DOHH2 (cell line): ENCODE data around the gene IL1RAPL1.

ENCODE experiments used
- H3F3A ChIP-seq: fragments of 200-600 bp; sonication (generic), shearing (Covaris generic); 2 replicates; pipeline ENCODE4 v1.6.0; 2016; ENCODE audit warnings: antibody characterized with exemption, mild to moderate bottlenecking; ENCODE audit not compliant: control insufficient read depth, insufficient read depth
- H3K27ac ChIP-seq: fragments of 200-600 bp; sonication (generic); 2 replicates; pipeline ENCODE4 v1.5.1; 2014; ENCODE audit warnings: low read depth, mild to moderate bottlenecking, low read length, moderate library complexity
- H3K27me3 ChIP-seq: fragments of 200-600 bp; sonication (generic); 2 replicates; pipeline ENCODE4 v1.6.1; 2014; ENCODE audit warnings: mild to moderate bottlenecking, low read length, mixed read lengths; ENCODE audit not compliant: control insufficient read depth
- H3K36me3 ChIP-seq: fragments of 200-600 bp; sonication (generic); 2 replicates; pipeline ENCODE4 v1.6.1; 2014; ENCODE audit warnings: mild to moderate bottlenecking, low read length, moderate library complexity, mixed read lengths; ENCODE audit not compliant: control insufficient read depth
- H3K4me1 ChIP-seq: fragments of 200-600 bp; sonication (generic); 2 replicates; pipeline ENCODE4 v1.6.1; 2014; ENCODE audit warnings: mild to moderate bottlenecking, low read length, mixed read lengths; ENCODE audit not compliant: control insufficient read depth
- H3K4me2 ChIP-seq: fragments of 200-600 bp; sonication (generic); 2 replicates; pipeline ENCODE4 v1.6.0; 2014; ENCODE audit warnings: mild to moderate bottlenecking, low read length, moderate library complexity
- H3K4me3 ChIP-seq: fragments of 200-600 bp; sonication (generic); 2 replicates; pipeline ENCODE4 v1.5.1; 2014; ENCODE audit warnings: mild to moderate bottlenecking, low read length, mixed read lengths
- H3K79me2 ChIP-seq: fragments of 200-600 bp; sonication (generic); 2 replicates; pipeline ENCODE4 v1.6.1; 2014; ENCODE audit warnings: mild to moderate bottlenecking, low read length, mixed read lengths; ENCODE audit not compliant: control insufficient read depth
- H3K9me2 ChIP-seq: fragments of 200-600 bp; sonication (generic); replicated peaks from 2 replicates; pipeline ENCODE4 v1.6.1; 2014; ENCODE audit warnings: mild to moderate bottlenecking, low read length, mixed read lengths; ENCODE audit not compliant: control insufficient read depth
- H3K9me3 ChIP-seq: fragments of 200-600 bp; sonication (generic); 2 replicates; pipeline ENCODE4 v1.6.1; 2014; ENCODE audit warnings: antibody characterized with exemption, low read length, mixed read lengths; ENCODE audit not compliant: control insufficient read depth, insufficient read depth
- H4K20me1 ChIP-seq: fragments of 200-600 bp; sonication (generic); 2 replicates; pipeline ENCODE4 v1.6.0; 2014; ENCODE audit warnings: low read depth, mild to moderate bottlenecking, antibody characterized with exemption, low read length, moderate library complexity; ENCODE audit not compliant: control insufficient read depth, insufficient read depth
- EZH2phosphoT487 ChIP-seq: fragments of 200-600 bp; sonication (generic); IDR thresholded peaks from 2 replicates; pipeline ENCODE4 v1.6.1; 2017; ENCODE audit warnings: borderline replicate concordance, mild to moderate bottlenecking, antibody characterized with exemption, low read length, moderate library complexity, mixed read lengths
- TF ChIP-seq, protein P1 (sequence below): fragments of 200-600 bp; sonication (generic); IDR thresholded peaks from one replicate; pipeline ENCODE4 v1.5.1; 2014; ENCODE audit warnings: antibody characterized with exemption, mild to moderate bottlenecking, low read depth, low read length; ENCODE audit not compliant: poor library complexity, severe bottlenecking

IL1RAPL1 gene

DNA sequence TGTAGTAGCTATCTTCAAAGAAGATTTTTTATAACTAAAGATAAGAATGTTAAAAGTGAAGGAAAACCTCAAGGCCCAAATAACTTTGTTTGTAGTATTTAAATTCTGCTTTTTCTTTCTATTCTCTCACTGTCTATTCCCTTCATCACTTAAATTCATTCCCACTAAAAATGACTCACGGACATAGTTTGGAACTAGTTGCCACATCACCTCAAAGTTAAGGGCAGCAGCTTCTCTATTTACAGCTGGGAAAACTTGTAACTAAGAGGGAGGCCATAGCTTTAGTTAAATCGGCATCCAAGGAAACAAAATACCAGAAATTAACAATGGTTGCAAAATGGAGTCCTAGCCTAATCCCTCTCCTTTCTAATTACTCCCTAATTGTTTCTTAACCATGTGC is 1302.8 kb downstream of the IL1RAPL1 start:
- no peak overlapping the region for H3K4me2 ChIP-seq
- no peak for TF ChIP-seq EZH2phosphoT487
- TF ChIP-seq, protein P1, sequence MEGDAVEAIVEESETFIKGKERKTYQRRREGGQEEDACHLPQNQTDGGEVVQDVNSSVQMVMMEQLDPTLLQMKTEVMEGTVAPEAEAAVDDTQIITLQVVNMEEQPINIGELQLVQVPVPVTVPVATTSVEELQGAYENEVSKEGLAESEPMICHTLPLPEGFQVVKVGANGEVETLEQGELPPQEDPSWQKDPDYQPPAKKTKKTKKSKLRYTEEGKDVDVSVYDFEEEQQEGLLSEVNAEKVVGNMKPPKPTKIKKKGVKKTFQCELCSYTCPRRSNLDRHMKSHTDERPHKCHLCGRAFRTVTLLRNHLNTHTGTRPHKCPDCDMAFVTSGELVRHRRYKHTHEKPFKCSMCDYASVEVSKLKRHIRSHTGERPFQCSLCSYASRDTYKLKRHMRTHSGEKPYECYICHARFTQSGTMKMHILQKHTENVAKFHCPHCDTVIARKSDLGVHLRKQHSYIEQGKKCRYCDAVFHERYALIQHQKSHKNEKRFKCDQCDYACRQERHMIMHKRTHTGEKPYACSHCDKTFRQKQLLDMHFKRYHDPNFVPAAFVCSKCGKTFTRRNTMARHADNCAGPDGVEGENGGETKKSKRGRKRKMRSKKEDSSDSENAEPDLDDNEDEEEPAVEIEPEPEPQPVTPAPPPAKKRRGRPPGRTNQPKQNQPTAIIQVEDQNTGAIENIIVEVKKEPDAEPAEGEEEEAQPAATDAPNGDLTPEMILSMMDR: no peak
- H3K79me2 ChIP-seq: no peaks in the 10 kb centered on the region
- no peaks in the 10 kb centered on the region for H3K4me1 ChIP-seq
- H3K27me3 ChIP-seq: no peaks in the 10 kb centered on the region
- no peaks in the 10 kb centered on the region for H3K9me2 ChIP-seq
- no peaks in the 10 kb centered on the region for H3F3A ChIP-seq
- H4K20me1 ChIP-seq: no peaks in the 10 kb centered on the region
- no peaks in the 10 kb centered on the region for H3K9me3 ChIP-seq
- H3K36me3 ChIP-seq: no peaks in the 10 kb centered on the region
- H3K4me3 ChIP-seq: no peak overlapping the region
- no peak overlapping the region for H3K27ac ChIP-seq

DNA sequence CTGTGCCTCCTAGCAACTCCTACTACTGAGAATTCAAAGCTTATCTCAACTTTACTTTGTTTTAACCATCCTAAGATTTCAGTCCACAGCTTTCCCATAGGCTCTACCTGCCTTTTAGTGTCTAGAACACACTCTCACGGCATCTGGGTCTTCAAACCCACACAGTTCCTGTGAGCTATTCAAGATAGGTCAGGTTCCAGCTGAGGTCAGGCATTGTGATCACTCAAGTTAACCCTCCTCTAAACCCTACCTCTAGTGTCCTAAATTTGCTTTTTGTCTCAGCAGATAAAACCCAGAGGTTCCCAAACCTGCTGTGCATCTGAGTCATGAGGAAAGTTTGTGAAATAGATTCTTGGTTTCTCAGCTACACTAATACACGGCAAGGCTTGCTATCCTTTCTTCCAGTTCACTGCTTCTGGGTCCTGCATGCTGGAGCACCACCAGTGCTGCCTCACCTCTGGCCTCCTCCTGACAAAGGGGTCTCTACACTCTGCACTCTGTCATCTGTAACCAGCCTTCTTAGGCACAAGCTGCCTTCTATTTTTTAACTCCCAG is 1303.5 kb downstream of the IL1RAPL1 start:
- Histone ChIP-seq H3F3A (no peaks in the 10 kb centered on the region), H3K9me2 (no peaks in the 10 kb centered on the region), H3K27ac (no peak overlapping the region), H3K4me1 (no peaks in the 10 kb centered on the region), H3K27me3 (no peaks in the 10 kb centered on the region), H3K36me3 (no peaks in the 10 kb centered on the region), H4K20me1 (no peaks in the 10 kb centered on the region), H3K9me3 (no peaks in the 10 kb centered on the region), H3K79me2 (no peaks in the 10 kb centered on the region), H3K4me3 (no peak overlapping the region), H3K4me2 (no peak overlapping the region)
- TF ChIP-seq, protein P1: no peak
- no peak for TF ChIP-seq EZH2phosphoT487

DNA sequence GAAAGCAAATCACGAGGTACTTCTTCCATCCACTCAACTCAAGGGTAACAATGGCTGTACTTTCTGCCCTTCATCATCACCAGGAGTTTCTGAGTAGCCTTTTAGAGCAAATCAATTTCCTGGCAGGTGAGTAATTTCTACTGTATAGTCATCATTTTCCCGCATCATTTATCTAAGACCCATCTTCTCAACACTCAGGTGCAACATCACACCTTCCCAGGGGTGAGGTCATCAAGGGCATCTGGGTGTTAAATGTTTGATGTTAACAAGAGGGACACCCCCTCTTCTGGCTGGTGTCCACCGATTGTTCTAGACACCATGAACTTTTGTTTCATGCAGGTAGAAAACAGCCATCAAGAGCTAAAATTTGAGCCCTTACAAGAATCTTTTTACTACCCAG is 1314.8 kb downstream of the IL1RAPL1 start:
- no peak for TF ChIP-seq EZH2phosphoT487
- TF ChIP-seq, protein P1: no peak
- Histone ChIP-seq H3F3A (no peaks in the 10 kb centered on the region), H3K4me2 (no peak overlapping the region), H3K27me3 (no peaks in the 10 kb centered on the region), H3K4me3 (no peak overlapping the region), H3K36me3 (no peaks in the 10 kb centered on the region), H3K9me2 (no peaks in the 10 kb centered on the region), H3K79me2 (no peaks in the 10 kb centered on the region), H4K20me1 (no peaks in the 10 kb centered on the region), H3K9me3 (no peaks in the 10 kb centered on the region), H3K4me1 (no peaks in the 10 kb centered on the region), H3K27ac (no peak overlapping the region)
